Kidney epithelial cell (primary cell): Measurements from ENCODE around the gene UNC119. TPM values are rescaled to one million over a fixed set of nuclear protein-coding genes. Genes with fewer than 3 reads are reported as not detected.

Source experiments
- DNase-seq: peaks from one replicate; pipeline ENCODE4 v3.0.0-alpha.2; 2010; ENCODE audit warnings: low read depth
- H3K27me3 ChIP-seq: 2 replicates; pipeline ENCODE4 v1.6.0; 2011; ENCODE audit warnings: low read length; ENCODE audit not compliant: control insufficient read depth, insufficient read depth
- H3K36me3 ChIP-seq: 2 replicates; pipeline ENCODE4 v1.5.1; 2011; ENCODE audit warnings: low read length; ENCODE audit not compliant: control insufficient read depth, insufficient read depth
- H3K4me3 ChIP-seq: 2 replicates; pipeline ENCODE4 v1.5.1; 2011; ENCODE audit warnings: low read depth, mild to moderate bottlenecking, control low read depth, low read length
- total RNA-seq: library from RNA; depleted of rRNA; stranded (reverse); fragments of >200 nt; gene quantifications from 2 replicates; pipeline ENCODE4 v1.2.3, GENCODE V29; 2015
- TF ChIP-seq, protein P1 (sequence below): IDR thresholded peaks from 2 replicates; pipeline ENCODE4 v1.5.1; 2011; ENCODE audit warnings: mild to moderate bottlenecking, moderate library complexity, low read length, control low read depth, inconsistent platforms; ENCODE audit not compliant: insufficient read depth, poor library complexity, severe bottlenecking

Gene UNC119
- total RNA-seq, 1 donor from 2014 or later, result 40.6 TPM

DNA sequence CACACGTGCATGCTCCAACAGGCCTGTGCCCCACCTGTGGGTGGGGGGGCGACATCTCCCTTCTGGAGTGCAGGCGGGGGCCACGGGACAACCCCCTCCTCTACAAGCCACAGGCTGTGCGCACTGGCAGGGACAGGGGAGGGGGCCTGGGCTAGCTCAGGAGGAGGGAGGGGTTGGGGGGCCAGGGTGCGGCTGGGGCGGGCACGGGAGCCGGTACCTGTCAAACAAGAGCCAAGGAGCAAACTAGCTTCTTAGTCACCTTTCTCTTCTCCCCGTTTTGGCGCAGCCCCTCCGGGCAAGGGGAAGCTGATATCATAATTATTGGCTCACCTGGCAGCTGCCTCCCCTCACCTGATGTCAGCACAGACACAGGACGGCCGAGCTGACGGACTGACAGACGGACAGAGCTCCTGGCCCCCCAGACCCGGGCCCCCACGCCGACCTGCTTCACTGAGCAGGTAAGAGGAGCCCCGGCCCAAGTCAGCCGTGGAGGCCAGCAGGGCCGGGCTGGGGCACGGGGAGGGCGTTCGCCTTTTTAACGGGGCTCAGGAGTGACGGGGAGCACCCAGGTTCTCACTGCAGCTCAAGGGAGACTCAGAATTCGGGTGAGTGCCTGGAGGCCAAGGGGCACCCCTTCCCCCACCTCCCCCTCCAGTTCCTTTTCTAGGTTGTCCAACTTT lies 46.3 kb downstream of the UNC119 start, which contains the start of gene FOXN1:
Gene FOXN1, plus strand, starts transcription at position 363 of the 680 bp plus-strand sequence. CDS start 17,622 bp downstream, outside the sequence.
- H3K4me3 ChIP-seq, result no peak within 1 kb of the TSS
- no peak for DNase-seq
- TF ChIP-seq, protein P1, sequence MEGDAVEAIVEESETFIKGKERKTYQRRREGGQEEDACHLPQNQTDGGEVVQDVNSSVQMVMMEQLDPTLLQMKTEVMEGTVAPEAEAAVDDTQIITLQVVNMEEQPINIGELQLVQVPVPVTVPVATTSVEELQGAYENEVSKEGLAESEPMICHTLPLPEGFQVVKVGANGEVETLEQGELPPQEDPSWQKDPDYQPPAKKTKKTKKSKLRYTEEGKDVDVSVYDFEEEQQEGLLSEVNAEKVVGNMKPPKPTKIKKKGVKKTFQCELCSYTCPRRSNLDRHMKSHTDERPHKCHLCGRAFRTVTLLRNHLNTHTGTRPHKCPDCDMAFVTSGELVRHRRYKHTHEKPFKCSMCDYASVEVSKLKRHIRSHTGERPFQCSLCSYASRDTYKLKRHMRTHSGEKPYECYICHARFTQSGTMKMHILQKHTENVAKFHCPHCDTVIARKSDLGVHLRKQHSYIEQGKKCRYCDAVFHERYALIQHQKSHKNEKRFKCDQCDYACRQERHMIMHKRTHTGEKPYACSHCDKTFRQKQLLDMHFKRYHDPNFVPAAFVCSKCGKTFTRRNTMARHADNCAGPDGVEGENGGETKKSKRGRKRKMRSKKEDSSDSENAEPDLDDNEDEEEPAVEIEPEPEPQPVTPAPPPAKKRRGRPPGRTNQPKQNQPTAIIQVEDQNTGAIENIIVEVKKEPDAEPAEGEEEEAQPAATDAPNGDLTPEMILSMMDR, result no peak
- H3K27me3 ChIP-seq, result peaks cover 52% of the 10 kb centered on the region
- H3K36me3 ChIP-seq, result no peaks in the 10 kb centered on the region

DNA sequence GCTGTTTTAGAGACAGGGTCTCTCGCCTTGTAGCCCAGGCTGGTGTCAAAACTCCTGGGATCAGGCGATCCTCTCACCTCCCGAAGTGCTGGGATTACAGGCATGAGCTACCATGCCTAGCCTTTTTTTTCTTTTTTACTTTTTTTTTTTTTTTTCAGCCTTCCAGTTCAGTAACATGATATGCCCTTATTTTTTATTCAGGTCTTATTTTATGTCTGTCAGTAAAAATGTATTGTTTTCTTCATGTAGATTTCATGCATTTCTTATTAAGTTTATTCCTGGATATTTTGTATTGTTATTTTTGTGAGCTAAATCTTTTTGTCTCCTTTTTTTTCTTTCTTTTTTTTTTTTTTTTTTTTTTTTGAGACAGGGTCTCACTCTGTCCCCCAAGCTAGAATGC lies 49.0 kb downstream of the UNC119 start:
- Histone ChIP-seq H3K4me3 (no peak overlapping the region), H3K36me3 (no peaks in the 10 kb centered on the region), H3K27me3 (peaks cover 49% of the 10 kb centered on the region)
- no peak for DNase-seq
- TF ChIP-seq, protein P1, result no peak

GRCh38 chr17:28501421-28502284 lies 50.8 kb downstream of the UNC119 start:
- no peak overlapping the region for H3K4me3 ChIP-seq
- no peaks in the 10 kb centered on the region for H3K36me3 ChIP-seq
- no peak for DNase-seq
- TF ChIP-seq, protein P1, result no peak
- H3K27me3 ChIP-seq, result peaks cover 32% of the 10 kb centered on the region

DNA sequence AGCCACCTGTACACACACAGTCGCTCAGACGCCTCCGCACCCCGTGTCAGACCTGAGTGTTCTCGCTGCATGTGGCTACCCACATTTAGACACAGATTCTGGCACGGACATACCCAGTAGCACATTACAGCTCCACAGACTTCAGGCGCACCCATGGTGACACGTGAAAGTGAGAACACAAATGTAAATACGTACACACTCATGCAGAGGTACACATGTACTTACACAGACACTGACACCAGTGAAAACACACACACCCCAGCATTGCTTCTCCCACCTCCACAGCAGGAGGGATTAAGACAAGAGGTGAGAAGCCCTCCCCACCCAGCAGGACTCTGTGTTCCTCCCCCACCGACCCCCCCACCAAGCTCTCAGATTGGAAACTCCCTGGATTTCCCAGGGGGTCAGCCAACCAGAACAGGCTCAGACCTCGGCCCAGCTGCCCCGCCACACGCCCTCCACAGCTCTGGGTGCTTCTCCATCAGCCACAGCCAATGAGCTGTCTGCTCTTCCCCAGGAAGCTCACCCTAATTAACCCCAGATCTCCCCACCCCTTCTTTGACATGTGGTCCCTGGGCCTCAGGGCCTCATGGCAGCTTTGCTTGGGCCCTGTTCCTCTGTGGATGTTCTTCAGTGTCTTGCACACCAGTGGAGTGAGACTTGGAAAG lies 51.6 kb downstream of the UNC119 start:
- Histone ChIP-seq H3K27me3 (peaks cover 29% of the 10 kb centered on the region), H3K4me3 (no peak overlapping the region), H3K36me3 (no peaks in the 10 kb centered on the region)
- no peak for DNase-seq
- TF ChIP-seq, protein P1, result no peak

- no peaks in the 10 kb centered on the region for H3K36me3 ChIP-seq
- TF ChIP-seq, protein P1, result no peak
- DNase-seq, result no peak
- peaks cover 28% of the 10 kb centered on the region for H3K27me3 ChIP-seq
- no peak overlapping the region for H3K4me3 ChIP-seq
Measured at GRCh38 chr17:28499684-28500357, 52.6 kb downstream of the UNC119 start.
